Erythroblast (primary cell): ENCODE results near the gene OGA.

Experiments
- GATA1 ChIP-seq: IDR thresholded peaks from 2 replicates; pipeline ENCODE4 v1.6.1; 2011; ENCODE audit warnings: low read depth, mild to moderate bottlenecking, control low read depth, low read length, moderate library complexity
- POLR2A ChIP-seq: IDR thresholded peaks from 2 replicates; pipeline ENCODE4 v1.6.1; 2011; ENCODE audit warnings: mild to moderate bottlenecking, low read length

DNA sequence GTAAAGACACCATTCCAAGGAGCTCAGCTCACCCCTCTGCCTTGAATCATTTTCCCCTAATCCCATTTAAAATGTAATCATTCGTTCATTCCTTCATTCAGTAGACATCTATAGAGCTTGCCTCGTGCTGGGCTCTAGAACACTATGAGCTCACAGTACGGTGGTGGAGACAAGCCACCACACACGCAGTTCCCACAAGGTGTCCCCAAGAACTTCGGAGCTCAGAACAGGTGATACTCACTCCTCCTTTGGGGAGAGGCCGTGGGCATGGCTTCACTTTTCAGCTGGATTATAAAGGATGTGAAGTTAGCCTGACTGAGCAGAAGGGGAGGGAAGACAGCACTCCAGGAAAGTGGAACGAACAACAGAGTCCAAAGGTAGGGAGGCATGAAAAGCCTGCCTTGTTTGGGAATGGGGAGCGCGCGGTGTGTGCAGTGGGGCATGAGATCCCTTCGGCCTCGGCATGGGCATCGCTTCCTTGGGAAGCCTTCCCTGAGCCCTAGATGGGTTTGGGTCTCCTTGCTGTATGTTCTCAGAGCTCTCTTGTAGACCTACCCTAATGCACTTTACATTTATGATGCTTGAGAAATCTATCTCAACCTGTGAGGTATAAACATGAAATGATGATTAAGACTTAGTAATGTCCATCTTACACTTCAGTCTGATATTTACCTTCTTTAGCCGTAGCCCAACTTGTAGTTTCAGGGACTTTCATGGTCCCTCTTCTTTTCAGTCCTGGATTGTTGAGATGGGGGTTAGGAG lies 809 bp upstream of the OGA start:
- TF ChIP-seq POLR2A (no peak), GATA1 (no peak)
